GM12872 (cell line): ENCODE data around the gene TRIM44.

ENCODE experiments used
- CTCF ChIP-seq: IDR thresholded peaks from 3 replicates; pipeline ENCODE4 v1.5.1; 2011; ENCODE audit warnings: low read depth, mild to moderate bottlenecking, low read length, moderate library complexity; ENCODE audit not compliant: insufficient read depth

TRIM44 gene

DNA sequence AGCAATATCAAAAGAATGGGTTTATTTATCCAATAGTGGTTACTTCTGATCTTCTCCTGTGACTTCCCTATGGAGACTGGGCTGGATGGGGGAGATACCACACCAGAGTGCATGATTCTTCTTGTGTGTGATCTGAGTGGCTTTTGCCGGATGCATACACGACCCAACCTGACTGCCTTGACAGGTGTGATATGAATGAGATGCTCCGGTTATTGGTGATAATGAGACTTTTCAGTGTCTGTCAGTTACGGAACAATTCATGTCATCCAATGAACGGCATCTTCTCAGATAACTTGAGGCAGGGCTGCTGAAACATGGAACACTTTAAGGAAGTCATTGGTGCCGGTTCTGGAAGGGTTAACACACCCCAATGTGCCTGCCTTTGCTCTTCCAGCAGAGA is 26.6 kb upstream of the TRIM44 start:
- no peak for TF ChIP-seq CTCF

DNA sequence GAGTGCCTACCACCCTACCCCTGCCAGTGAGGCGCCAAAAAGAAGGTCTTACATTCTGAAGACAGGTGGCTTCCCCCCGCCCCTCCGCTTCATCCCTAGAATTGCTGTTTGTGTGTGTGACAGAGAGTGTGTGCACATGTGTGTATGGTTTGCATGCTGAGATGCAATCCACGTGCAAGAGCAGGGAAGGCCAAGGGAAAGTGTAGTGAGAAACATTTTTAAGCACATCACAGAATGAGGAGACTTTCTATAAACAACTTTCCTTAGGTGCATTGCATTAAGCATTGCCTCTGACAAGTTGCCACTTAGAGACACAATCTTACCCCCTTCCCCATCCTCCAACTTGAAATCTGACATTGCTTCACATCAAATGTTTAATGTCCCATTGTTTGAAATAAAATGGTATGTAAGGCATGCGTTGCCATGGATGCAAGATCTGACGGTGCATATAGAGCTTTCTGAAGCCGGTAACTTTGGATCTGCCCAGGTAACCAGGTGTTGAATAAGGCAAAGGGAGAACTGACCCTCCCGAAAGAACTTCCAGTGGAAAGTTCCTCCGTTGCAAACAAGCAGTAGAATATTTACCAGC is 22.9 kb upstream of the TRIM44 start:
- no peak for TF ChIP-seq CTCF

DNA sequence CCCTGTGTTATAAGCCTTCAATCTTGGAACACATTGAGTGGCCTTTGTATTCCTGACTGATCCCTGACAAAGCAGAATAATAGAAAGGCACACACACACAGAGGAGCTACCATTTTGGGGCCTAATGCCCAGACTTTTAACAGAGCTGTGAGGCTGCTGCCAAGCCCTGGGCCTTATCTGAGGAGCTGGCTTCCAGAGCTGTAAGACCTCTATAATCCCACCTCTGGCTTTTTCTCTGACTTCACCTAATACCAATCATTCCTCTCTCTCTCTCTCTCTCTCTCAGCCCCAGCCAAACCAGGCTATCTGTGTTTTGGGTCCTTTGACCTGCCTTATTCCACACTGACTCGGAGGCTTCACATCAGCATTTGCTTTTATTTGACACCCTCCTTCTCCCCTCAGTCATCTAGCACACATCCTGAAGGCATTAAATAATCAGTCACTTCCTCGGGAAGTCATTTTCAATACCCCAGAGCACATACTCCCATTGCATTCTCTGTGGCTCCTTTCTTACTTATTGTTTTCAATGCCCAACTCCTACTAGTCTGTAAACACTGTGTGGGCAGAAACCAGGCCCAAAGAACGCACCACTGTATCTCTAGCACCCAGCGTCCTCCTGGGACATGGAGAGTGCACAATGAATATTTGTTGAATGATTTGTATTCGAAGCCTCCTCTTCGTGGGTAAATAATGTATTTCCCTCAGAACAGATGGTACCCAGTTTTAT is 21.2 kb upstream of the TRIM44 start:
- no peak for TF ChIP-seq CTCF

DNA sequence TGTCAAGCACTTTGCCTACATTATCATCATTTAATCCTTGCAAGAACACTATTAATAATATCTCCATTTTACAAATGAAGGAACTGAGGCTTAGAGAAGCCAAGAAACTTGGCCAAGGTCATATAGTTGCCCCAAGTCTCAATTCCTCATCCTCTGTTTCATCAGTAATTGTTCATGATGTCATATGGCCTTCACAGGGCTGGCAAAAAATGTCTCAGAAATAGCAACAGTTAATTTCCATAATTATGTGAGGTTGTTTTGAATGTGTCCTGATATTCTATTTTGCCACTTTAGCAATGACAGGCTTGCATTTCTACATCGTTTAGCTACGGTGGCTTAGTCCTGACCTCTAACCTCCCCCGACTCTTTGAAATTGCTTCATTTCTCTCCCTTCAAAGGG is 20.6 kb upstream of the TRIM44 start:
- TF ChIP-seq CTCF = no peak

DNA sequence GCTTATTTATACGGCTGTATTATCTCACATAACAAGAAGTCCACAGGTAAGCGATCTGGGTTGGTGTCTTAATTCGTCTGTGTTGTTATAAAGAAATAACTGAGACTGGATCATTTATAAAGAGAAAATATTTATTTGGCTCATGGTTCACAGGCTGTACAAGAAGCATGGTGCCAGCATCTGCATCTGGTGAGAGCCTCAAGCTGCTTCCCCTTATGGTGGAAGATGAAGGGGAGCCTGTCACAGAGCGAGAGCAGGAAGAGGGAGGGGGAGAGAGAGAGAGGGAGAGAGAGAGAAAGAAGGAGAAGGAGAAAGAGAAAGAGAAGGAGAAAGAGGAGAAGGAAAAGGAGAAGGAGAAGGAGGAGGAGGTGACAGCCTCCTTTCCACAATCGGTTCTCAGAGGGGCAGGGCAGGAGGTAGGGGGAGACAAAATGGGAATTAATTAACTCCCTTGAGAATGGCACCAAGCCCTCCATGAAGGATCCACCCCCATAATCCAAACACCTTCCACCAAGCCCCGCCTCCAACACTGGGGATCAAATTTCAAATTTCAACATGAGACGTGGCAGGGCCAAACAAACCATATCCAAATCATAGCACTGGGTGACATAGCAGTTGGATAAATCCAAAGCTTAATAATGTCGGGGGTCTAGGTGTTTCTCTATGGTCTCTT is 15.0 kb upstream of the TRIM44 start:
- TF ChIP-seq CTCF = no peak

GRCh38 chr11:35650006-35650405 is 12.6 kb upstream of the TRIM44 start:
- no peak for TF ChIP-seq CTCF

- TF ChIP-seq CTCF = no peak
These were observed 12.1 kb upstream of the TRIM44 start for GRCh38 chr11:35650467-35650866.
